Cardiac muscle cell (in vitro differentiated cells and primary cell): ENCODE data around the gene VPS35L. TPM values are rescaled to one million over a fixed set of nuclear protein-coding genes. Genes with fewer than 3 reads are reported as not detected.
A peak's percentile ranks its signal among the peaks of the same experiment; 100 is the strongest.

Experiments used
- DNase-seq, 2 donors: peaks; one replicate each; pipeline versions ENCODE4 v3.0.0 to v3.0.0-alpha.2; 2010 to 2017; ENCODE audit warnings: low read depth in 1 of 2, low spot score in 1 of 2
- H3K27ac ChIP-seq: fragments of 200-600 bp; sonication (generic); 2 replicates; pipeline ENCODE4 v1.5.1; 2016
- H3K27me3 ChIP-seq: fragments of 200-600 bp; sonication (generic); 2 replicates; pipeline ENCODE4 v1.6.0; 2016; ENCODE audit warnings: control low read depth
- H3K36me3 ChIP-seq: fragments of 200-600 bp; sonication (generic); 2 replicates; pipeline ENCODE4 v1.5.1; 2016; ENCODE audit warnings: control low read depth
- H3K4me1 ChIP-seq: fragments of 200-600 bp; sonication (generic); 2 replicates; pipeline ENCODE4 v1.8.1; 2017; ENCODE audit warnings: low read depth, mild to moderate bottlenecking, mixed run types
- H3K4me3 ChIP-seq: fragments of 200-600 bp; sonication (generic); 2 replicates; pipeline ENCODE4 v1.5.1; 2016; ENCODE audit warnings: mild to moderate bottlenecking
- H3K9me3 ChIP-seq: fragments of 200-600 bp; sonication (generic); 2 replicates; pipeline ENCODE4 v1.5.1; 2017; ENCODE audit warnings: low read depth, mild to moderate bottlenecking, control low read depth
- CTCF ChIP-seq: IDR thresholded peaks from 2 replicates; pipeline ENCODE4 v1.5.1; 2012; ENCODE audit warnings: low read depth, mild to moderate bottlenecking, low read length
- polyA plus RNA-seq: library from polyadenylated mRNA; unstranded; fragments of >200 nt; fragmentation: Nextera tagmentation; extraction: Ambion mirVana; gene quantifications from 2 replicates; pipeline ENCODE4 v1.2.1, GENCODE V29; 2016
- total RNA-seq: library from RNA; depleted of rRNA; stranded (reverse); fragments of >200 nt; gene quantifications from 2 replicates; pipeline ENCODE4 v1.2.3, GENCODE V29; 2016

VPS35L gene
- total and polyA plus RNA-seq, 2 experiments from 2014 or later, result 31.5 to 61.6 TPM

- TF ChIP-seq CTCF, result no peak
- peak in 1 of 2 donors; percentile 6 for DNase-seq
- peaks cover 12% of the 10 kb centered on the region for H3K36me3 ChIP-seq
- H3K4me3 ChIP-seq, result peak overlapping the region; percentile 94
- H3K9me3 ChIP-seq, result no peaks in the 10 kb centered on the region
- no peaks in the 10 kb centered on the region for H3K27me3 ChIP-seq
- H3K4me1 ChIP-seq, result peaks cover 11% of the 10 kb centered on the region
- H3K27ac ChIP-seq, result peak overlapping the region; percentile 29
Measured at GRCh38 chr16:19524616-19525384, 30.7 kb upstream of the VPS35L start.

DNA sequence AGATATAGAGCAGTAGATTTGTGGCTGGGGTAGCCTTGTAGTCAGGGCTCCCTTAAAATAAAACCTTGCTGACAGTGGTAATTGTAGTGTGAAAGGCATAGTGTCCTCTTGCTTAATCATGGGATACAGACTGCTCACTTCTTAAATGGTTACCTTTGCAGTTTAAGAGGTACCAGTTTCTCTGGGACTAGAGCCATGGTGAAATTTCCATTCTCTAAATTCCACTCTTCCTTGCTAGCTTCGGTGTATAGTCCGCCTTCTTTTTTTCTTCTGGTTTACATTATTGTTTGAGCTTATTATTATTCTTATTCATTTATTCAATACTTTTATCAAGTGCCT is 30.1 kb upstream of the VPS35L start:
- no peak for DNase-seq
- H3K27me3 ChIP-seq, result no peaks in the 10 kb centered on the region
- H3K4me3 ChIP-seq, result peak overlapping the region; percentile 94
- peaks cover 12% of the 10 kb centered on the region for H3K36me3 ChIP-seq
- H3K9me3 ChIP-seq, result no peaks in the 10 kb centered on the region
- no peak overlapping the region for H3K27ac ChIP-seq
- peaks cover 11% of the 10 kb centered on the region for H3K4me1 ChIP-seq
- TF ChIP-seq CTCF, result no peak

- Histone ChIP-seq H3K4me3 (no peak overlapping the region), H3K4me1 (peaks cover 5% of the 10 kb centered on the region), H3K27ac (no peak overlapping the region), H3K27me3 (no peaks in the 10 kb centered on the region), H3K9me3 (no peaks in the 10 kb centered on the region), H3K36me3 (peaks cover 12% of the 10 kb centered on the region)
- DNase-seq, result no peak
- no peak for TF ChIP-seq CTCF
Measured at GRCh38 chr16:19527161-19527560, 28.3 kb upstream of the VPS35L start.

- DNase-seq, result no peak
- Histone ChIP-seq H3K4me1 (no peaks in the 10 kb centered on the region), H3K27ac (no peak overlapping the region), H3K4me3 (no peak overlapping the region), H3K27me3 (no peaks in the 10 kb centered on the region), H3K36me3 (peaks cover 18% of the 10 kb centered on the region), H3K9me3 (no peaks in the 10 kb centered on the region)
- TF ChIP-seq CTCF, result no peak
Measured at GRCh38 chr16:19528666-19529065, 26.8 kb upstream of the VPS35L start.

DNA sequence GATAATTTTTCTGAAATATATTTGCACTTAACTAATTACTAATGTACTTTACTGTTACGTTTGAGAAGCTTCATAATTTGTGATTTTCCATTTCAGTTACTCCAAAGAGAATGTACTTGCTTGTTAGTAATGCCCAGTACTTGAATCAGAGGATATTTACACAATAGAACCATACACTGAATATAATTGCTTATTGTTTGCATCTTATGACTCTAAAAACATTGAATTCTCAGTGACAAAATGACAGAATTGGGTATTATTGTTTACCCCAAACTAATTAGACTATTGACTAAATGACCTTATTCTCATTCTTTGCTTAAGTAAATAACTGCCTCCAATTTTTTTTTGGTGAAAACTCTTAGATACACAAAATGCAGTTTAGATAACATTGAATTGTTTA is 22.9 kb upstream of the VPS35L start:
- DNase-seq, result no peak
- H3K4me3 ChIP-seq, result no peak overlapping the region
- H3K27ac ChIP-seq, result no peak overlapping the region

More for the DNA sequence above, 22.9 kb upstream of the VPS35L start:
- H3K4me1 ChIP-seq, result no peaks in the 10 kb centered on the region
- TF ChIP-seq CTCF, result no peak
- H3K27me3 ChIP-seq, result no peaks in the 10 kb centered on the region
- H3K9me3 ChIP-seq, result no peaks in the 10 kb centered on the region
- H3K36me3 ChIP-seq, result peaks cover 20% of the 10 kb centered on the region
